ENCODE results near the gene NRTN. TPM values are rescaled to one million over a fixed set of nuclear protein-coding genes. Genes with fewer than 3 reads are reported as not detected.

Gene NRTN
- total and polyA plus RNA-seq, 2 of the 13 experiments (the other 11 are each of a cell fraction or from before 2014, with no cell fraction given), result 4.1 to 5.3 TPM

GRCh38 chr19:5873617-5874199 is 68.8 kb downstream of the NRTN start (continued):
- TF ChIP-seq ATF7-NPFF (CRISPR knock-in tag; IDR thresholded peaks at IDR 0.05; ENCODE audit: low read depth) (no peak), ZNF687 (CRISPR knock-in tag; IDR thresholded peaks at IDR 0.05) (peak; percentile 35; the same call in 1 of the 2 replicates), ZFP82 (CRISPR knock-in tag; IDR thresholded peaks at IDR 0.05; ENCODE audit: borderline replicate concordance) (no peak), IKZF1 (IDR thresholded peaks at IDR 0.05) (no peak), MBD4 (IDR thresholded peaks at IDR 0.05; ENCODE audit: borderline replicate concordance, low read length) (no peak), ZNF30 (CRISPR knock-in tag; IDR thresholded peaks at IDR 0.05) (no peak), FIP1L1 (IDR thresholded peaks at IDR 0.05; ENCODE audit: borderline replicate concordance, insufficient read depth, low read depth, low read length) (no peak), POLR2AphosphoS2 (IDR thresholded peaks at IDR 0.05; ENCODE audit: low read depth, low read length) (no peak), FOXA3 (CRISPR knock-in tag; IDR thresholded peaks at IDR 0.05) (no peak), UBTF (CRISPR knock-in tag; IDR thresholded peaks at IDR 0.05) (0 out of 2 replicates have a peak, but pooled peaks have one; percentile 28), CEBPG (CRISPR knock-in tag; IDR thresholded peaks at IDR 0.05) (no peak), ZNF549 (CRISPR knock-in tag; IDR thresholded peaks at IDR 0.05) (no peak), NR2C2 (CRISPR knock-in tag; IDR thresholded peaks at IDR 0.05; ENCODE audit: borderline replicate concordance) (no peak), TEAD3 (CRISPR knock-in tag; optimal IDR thresholded peaks at IDR 0.05; ENCODE audit: borderline replicate concordance) (no peak), U2AF1 (optimal IDR thresholded peaks at IDR 0.05; ENCODE audit: low read depth, low read length) (no peak), PHB2 (IDR thresholded peaks at IDR 0.05; ENCODE audit: partially characterized antibody) (no peak), ZNF264 (CRISPR knock-in tag; IDR thresholded peaks at IDR 0.05) (no peak), ZNF18 (CRISPR knock-in tag; IDR thresholded peaks at IDR 0.05; ENCODE audit: insufficient replicate concordance) (no peak), NR1H2 (CRISPR knock-in tag; IDR thresholded peaks at IDR 0.05; ENCODE audit: borderline replicate concordance, low read depth) (no peak), ZNF839 (CRISPR knock-in tag; IDR thresholded peaks at IDR 0.05; ENCODE audit: borderline replicate concordance) (0 out of 2 replicates have a peak, but pooled peaks have one; percentile 60), MBNL3 (CRISPR knock-in tag; conservative IDR thresholded peaks at IDR 0.05) (no peak), ZNF350 (CRISPR knock-in tag; IDR thresholded peaks at IDR 0.05; ENCODE audit: borderline replicate concordance, low read depth) (peak; percentile 12; the same call in 1 of the 2 replicates), ZSCAN20 (CRISPR knock-in tag; IDR thresholded peaks at IDR 0.05; ENCODE audit: borderline replicate concordance) (no peak), ASH2L (IDR thresholded peaks at IDR 0.05; ENCODE audit: insufficient read length, low read depth, low read length) (no peak)
